HFF-Myc (cell line): ENCODE results near the gene IBTK.

Experiments used
- DNase-seq: peaks from one replicate; pipeline ENCODE4 v3.0.0-alpha.2; 2011; ENCODE audit warnings: low read depth; ENCODE audit errors: extremely low read depth
- H3K4me3 ChIP-seq: replicated peaks from 2 replicates; pipeline ENCODE4 v1.5.1; 2011; ENCODE audit warnings: low read depth, mild to moderate bottlenecking, control low read depth, low read length
- TF ChIP-seq, protein P1 (sequence below): IDR thresholded peaks from 2 replicates; pipeline ENCODE4 v1.5.1; 2012; ENCODE audit warnings: mild to moderate bottlenecking, low read depth, low read length, control low read depth; ENCODE audit errors: missing control alignments

The IBTK gene

DNA sequence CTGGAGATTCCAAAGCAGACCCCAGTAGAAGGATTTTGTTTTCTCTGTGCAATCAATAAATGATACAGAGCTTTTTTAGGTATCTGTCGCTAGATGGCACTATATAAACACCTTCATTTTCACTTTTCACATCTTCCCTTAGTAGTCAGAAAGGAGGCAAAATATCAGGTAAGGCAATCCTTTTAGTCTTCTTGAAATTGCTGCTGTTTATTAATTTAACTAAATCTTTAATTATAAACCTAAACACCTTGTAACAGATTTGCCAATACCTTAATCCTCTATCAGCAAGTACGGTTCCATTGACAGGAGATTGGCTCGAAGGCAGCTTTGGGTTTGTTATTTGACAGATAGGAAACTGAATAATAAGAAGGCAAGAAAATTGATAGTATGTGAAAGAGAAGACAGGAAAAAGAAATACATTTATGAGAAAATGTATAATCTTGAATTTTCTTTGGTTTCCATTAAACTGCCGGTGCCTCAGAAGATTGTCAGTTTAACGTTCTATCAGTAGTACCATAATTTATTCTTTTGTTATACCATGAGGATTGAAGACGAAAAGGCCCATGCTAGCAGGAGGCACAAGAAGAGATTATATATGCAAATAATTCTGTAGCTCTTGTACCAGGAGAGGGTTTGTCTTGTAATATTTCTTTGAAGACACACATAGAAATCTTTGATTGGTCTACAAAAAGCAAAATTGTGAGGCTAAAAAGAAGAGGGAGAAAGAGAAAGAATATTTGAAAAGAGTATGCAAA, 23.5 kb upstream of the IBTK start:
- DNase-seq, result no peak
- TF ChIP-seq, protein P1, sequence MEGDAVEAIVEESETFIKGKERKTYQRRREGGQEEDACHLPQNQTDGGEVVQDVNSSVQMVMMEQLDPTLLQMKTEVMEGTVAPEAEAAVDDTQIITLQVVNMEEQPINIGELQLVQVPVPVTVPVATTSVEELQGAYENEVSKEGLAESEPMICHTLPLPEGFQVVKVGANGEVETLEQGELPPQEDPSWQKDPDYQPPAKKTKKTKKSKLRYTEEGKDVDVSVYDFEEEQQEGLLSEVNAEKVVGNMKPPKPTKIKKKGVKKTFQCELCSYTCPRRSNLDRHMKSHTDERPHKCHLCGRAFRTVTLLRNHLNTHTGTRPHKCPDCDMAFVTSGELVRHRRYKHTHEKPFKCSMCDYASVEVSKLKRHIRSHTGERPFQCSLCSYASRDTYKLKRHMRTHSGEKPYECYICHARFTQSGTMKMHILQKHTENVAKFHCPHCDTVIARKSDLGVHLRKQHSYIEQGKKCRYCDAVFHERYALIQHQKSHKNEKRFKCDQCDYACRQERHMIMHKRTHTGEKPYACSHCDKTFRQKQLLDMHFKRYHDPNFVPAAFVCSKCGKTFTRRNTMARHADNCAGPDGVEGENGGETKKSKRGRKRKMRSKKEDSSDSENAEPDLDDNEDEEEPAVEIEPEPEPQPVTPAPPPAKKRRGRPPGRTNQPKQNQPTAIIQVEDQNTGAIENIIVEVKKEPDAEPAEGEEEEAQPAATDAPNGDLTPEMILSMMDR, result peak; percentile 28
- no peak overlapping the region for H3K4me3 ChIP-seq

DNA sequence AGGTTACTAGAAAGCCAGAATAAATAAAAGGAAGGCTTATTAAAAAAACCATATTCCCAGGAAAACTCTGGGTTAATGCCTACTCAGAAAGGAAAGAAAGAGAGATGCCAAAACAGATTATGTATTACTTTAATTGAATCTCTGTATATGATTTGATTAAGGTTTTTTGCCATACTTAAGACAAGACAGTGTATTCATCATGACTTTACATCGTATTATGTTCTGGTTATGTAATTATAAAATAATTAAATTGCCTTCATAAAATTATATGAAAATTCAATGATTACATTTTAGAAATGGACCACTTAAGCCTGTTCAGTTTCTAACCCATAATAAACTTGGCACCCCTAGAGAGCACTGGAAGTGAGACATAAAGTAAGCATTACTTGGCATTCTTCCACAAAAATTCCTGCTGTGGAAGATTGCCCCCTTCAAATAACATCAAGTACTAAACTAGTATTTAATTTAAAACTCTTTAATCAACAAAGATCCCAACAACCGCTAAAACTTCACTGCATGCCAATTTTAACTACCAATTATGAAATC, 20.8 kb upstream of the IBTK start:
- no peak for DNase-seq
- TF ChIP-seq, protein P1, result no peak
- H3K4me3 ChIP-seq, result no peak overlapping the region

DNA sequence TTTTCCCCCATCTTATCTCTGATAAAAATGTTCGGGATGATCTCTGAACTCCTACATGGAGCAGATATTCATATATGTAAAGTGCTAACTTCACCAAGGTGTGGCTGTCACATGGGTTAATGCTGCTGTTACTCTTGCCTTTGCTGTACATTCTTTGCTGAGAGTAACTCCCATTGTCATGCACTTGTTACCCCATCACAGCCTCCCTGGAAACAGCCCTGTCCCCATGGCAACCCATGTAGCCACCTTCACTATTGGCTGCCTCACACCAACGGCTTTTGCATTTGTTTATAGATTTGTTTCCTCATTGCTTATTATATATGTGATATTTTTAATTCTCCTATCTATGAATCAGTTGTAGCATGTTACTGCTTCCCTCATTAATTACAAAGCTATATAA, 17.3 kb upstream of the IBTK start:
- no peak overlapping the region for H3K4me3 ChIP-seq
- DNase-seq, result no peak
- TF ChIP-seq, protein P1, result no peak

DNA sequence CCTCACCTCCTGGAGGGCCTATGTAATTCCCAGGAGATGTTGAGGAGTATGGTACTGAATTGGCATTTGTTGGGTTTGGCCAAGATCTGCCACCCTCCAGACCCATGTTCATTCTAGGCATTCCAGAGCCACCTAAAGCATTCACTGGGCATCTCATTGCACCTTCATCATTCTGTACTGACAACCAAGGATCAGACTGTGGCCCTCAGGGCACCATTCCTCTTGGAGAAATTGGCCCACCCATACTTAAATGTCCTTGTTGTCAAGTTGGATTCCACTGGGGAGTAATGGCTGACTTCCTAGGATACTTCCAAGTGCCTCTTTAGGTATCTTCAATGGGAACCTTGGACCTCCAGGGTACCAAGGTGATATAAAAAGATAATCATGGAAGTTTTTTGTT, 16.8 kb upstream of the IBTK start:
- TF ChIP-seq, protein P1, result no peak
- H3K4me3 ChIP-seq, result no peak overlapping the region
- DNase-seq, result no peak

DNA sequence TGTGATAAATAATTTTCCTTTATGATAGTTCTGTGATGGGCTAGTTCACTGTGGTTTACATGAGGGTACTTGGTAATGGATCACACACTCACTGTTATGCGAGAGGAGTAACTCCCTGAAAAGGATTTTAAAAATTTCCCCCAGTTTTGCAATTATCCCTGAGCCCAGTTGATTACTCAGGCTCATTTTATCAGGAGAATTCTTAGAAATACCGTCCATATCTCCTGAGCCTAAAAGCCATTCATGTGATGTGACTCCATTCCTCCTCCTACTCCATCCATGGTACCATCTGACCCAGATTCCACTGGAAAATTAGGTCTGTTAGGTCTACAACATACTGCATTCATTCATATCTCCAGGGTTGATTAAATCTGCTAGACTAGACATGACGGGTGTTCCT, 16.4 kb upstream of the IBTK start:
- DNase-seq, result no peak
- H3K4me3 ChIP-seq, result no peak overlapping the region
- TF ChIP-seq, protein P1, result no peak

DNA sequence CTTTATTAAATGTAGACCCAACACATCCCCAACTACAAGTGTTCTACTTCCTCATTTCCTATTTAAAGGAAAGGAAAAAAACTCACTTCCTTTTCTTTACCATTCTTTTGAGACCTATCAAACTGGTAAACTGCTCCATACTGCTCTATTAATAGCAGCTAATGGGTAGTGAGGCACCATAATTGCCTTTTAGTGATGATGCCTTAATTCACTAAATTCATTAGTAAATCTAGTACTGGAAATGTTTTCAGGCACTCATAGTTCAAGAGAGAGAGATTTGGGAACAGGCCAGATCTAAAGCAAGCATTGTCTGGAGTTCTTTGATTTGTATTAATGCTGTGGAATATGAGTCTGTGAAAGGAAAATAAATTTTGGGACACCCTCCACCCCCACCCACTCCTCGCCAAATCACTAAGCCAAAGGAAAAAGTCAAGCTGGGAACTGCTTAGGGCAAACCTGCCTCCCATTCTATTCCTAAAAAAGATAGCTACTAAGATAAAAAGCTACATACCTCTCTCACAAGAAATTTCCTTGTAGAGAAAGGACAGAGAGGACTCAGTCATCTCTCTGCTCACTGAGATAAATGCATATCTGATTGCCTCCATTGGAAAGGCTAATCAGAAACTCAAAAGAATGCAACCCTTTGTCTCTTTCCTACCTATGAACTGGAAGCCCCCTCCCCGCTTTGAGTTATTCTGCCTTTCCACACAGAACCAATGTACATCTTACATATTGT, 13.6 kb upstream of the IBTK start:
- DNase-seq, result no peak
- H3K4me3 ChIP-seq, result no peak overlapping the region
- TF ChIP-seq, protein P1, result no peak
